ENCODE data around the gene SAMD3.

GRCh38 chr6:130222775-130223174, at the start of gene SAMD3:
- TF ChIP-seq CTCF (IDR thresholded peaks at IDR 0.05; ENCODE audit: insufficient read depth, low read length, poor library complexity, severe bottlenecking) (no peak), EZH2phosphoT487 (conservative IDR thresholded peaks at IDR 0.05; ENCODE audit: low read length) (no peak)

Data from SU-DHL-6 (cell line).